MM.1S (cell line): Measurements from ENCODE around the gene ZNF506.

Experiments
- EZH2 ChIP-seq: fragments of 300-600 bp; sonication (generic); optimal IDR thresholded peaks from 2 replicates; pipeline ENCODE3; 2017; ENCODE audit warnings: low read depth, mild to moderate bottlenecking, antibody characterized with exemption, low read length, mixed read lengths
- EZH2phosphoT487 ChIP-seq: fragments of 300-600 bp; sonication (generic); IDR thresholded peaks from 2 replicates; pipeline ENCODE4 v1.6.1; 2018; ENCODE audit warnings: antibody characterized with exemption, low read length
- TF ChIP-seq, protein P1 (sequence below): fragments of 300-600 bp; sonication (generic); IDR thresholded peaks from 2 replicates; pipeline ENCODE4 v1.5.1; 2016; ENCODE audit warnings: antibody characterized with exemption, low read length, mixed read lengths

DNA sequence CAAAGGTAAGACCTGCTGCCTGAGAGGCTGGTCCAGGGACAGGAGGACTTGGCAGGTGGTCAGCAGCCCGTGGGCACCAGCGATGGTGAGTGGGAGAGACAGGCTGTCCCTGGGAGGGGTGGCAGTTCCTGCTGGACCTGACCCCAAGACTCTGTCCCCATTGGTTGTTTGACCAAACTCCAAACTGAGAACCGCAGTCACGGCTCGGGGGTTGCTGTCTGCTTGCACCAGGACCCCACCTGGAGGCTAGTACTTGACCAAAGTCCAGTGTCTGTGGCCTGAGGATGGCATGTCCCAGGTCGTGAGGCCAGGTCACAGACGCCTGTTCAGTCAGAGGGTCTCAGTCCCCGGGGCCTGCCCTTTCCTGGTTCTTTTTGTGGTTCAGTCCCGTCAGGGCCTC, 78.8 kb downstream of the ZNF506 start:
- TF ChIP-seq, protein P1, sequence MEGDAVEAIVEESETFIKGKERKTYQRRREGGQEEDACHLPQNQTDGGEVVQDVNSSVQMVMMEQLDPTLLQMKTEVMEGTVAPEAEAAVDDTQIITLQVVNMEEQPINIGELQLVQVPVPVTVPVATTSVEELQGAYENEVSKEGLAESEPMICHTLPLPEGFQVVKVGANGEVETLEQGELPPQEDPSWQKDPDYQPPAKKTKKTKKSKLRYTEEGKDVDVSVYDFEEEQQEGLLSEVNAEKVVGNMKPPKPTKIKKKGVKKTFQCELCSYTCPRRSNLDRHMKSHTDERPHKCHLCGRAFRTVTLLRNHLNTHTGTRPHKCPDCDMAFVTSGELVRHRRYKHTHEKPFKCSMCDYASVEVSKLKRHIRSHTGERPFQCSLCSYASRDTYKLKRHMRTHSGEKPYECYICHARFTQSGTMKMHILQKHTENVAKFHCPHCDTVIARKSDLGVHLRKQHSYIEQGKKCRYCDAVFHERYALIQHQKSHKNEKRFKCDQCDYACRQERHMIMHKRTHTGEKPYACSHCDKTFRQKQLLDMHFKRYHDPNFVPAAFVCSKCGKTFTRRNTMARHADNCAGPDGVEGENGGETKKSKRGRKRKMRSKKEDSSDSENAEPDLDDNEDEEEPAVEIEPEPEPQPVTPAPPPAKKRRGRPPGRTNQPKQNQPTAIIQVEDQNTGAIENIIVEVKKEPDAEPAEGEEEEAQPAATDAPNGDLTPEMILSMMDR = no peak
- TF ChIP-seq EZH2 = no peak
- TF ChIP-seq EZH2phosphoT487 = no peak
